Stomach (tissue), 9 donors: Measurements from ENCODE around the gene ACTR10. TPM values are rescaled to one million over a fixed set of nuclear protein-coding genes. Genes with fewer than 3 reads are reported as not detected.

Experiments used
- DNase-seq, 2 donors: peaks; one replicate each; pipeline versions ENCODE4 v3.0.0 to v3.0.0-alpha.2; 2013 to 2019
- H3K27ac ChIP-seq, 5 donors: fragments of 200-600 bp in 4 of 5; sonication (generic) in 4 of 5; one replicate each; pipeline ENCODE4 v1.5.1; 2013 to 2019; ENCODE audit warnings: mild to moderate bottlenecking in 1 of 5, moderate library complexity in 1 of 5
- H3K27me3 ChIP-seq, 3 donors: fragments of 200-600 bp; sonication (generic); one replicate each; pipeline ENCODE4 v1.5.1; 2017 to 2019; ENCODE audit warnings: mixed run types in 1 of 3
- H3K36me3 ChIP-seq, 4 donors: fragments of 200-600 bp; sonication (generic); 1 replicate in 3 of 4; 2 replicates in 1 of 4; pipeline ENCODE4 v1.5.1; 2016 to 2019
- H3K4me1 ChIP-seq, 4 donors: fragments of 200-600 bp; sonication (generic); one replicate each; pipeline ENCODE4 v1.5.1; 2016 to 2019
- H3K4me3 ChIP-seq, 4 donors: fragments of 200-600 bp; sonication (generic) in 3 of 4; one replicate each; pipeline ENCODE4 v1.5.1; 2016 to 2019; ENCODE audit warnings: mild to moderate bottlenecking in 1 of 4
- H3K9me3 ChIP-seq, 4 donors: fragments of 200-600 bp; sonication (generic); one replicate each; pipeline ENCODE4 v1.5.1; 2016 to 2019
- CTCF ChIP-seq, 7 experiments: fragments of 450-650 bp in 4 of 7; fragments of 200-600 bp in 3 of 7; sonication (generic) in 3 of 7; IDR thresholded peaks; one replicate each; pipeline ENCODE4 v1.5.1; 2016 to 2019; ENCODE audit warnings: antibody characterized with exemption in 7 of 7, control low read depth in 2 of 7, mild to moderate bottlenecking in 1 of 7
- EP300 ChIP-seq: sonication (generic); formaldehyde crosslinking; IDR thresholded peaks from one replicate; pipeline ENCODE4 v1.6.1; 2017; ENCODE audit warnings: antibody characterized with exemption
- POLR2A ChIP-seq, 4 donors: fragments of 450-650 bp; IDR thresholded peaks; one replicate each; pipeline ENCODE4 v1.6.1; 2016; ENCODE audit warnings: antibody characterized with exemption in 4 of 4, control low read depth in 2 of 4, mild to moderate bottlenecking in 1 of 4, moderate library complexity in 1 of 4
- POLR2AphosphoS5 ChIP-seq, 3 donors: sonication (generic); formaldehyde crosslinking; IDR thresholded peaks; one replicate each; pipeline ENCODE4 v1.6.1; 2016; ENCODE audit warnings: antibody characterized with exemption in 3 of 3
- WGBS, 5 donors: extraction: QIAGEN DNeasy Blood & Tissue Kit in 3 of 5; methylation state at CpG; one replicate each; pipeline versions ENCODE4 v1.1.5 to v1.1.7; 2013 to 2018; 5-methylcytosine and 5-hydroxymethylcytosine counted together
- intact Hi-C: fragments of 100-400 bp; cut with DNase I; formaldehyde crosslinking; loops from one replicate; pipeline ENCODE4 v1.15.1; 2023; ENCODE audit warnings: low total_unique reads
- polyA plus RNA-seq, 3 donors: library from polyadenylated mRNA; stranded (reverse); fragments of 200-250 nt; gene quantifications; one replicate each; pipeline ENCODE4 v1.2.3, GENCODE V29; 2013
- total RNA-seq, 5 donors: library from RNA; depleted of rRNA; stranded (reverse); fragments of >200 nt; gene quantifications; one replicate each; pipeline versions ENCODE4 v1.1.0 to v1.2.3, GENCODE V29; 2014 to 2016
- donor health status: healthy with polysubstance abuse.
- donor health status: Bipolar disorder and iron deficiency.
- donor health status: healthy.

The ACTR10 gene
- total and polyA plus RNA-seq, 8 donors, result 7.5 to 90.5 (median 55.3) TPM

GRCh38 chr14:58216544-58216943, 16.6 kb downstream of the ACTR10 start:
- Histone ChIP-seq H3K27me3 (no peaks in the 10 kb centered on the region), H3K4me3 (no peak overlapping the region), H3K27ac (no peak overlapping the region), H3K36me3 (peaks cover 18 to 92% (median 84%) of the 10 kb centered on the region in 4 donors), H3K4me1 (no peaks in the 10 kb centered on the region), H3K9me3 (no peaks in the 10 kb centered on the region)
- TF ChIP-seq EP300, result no peak
- TF ChIP-seq CTCF (IDR thresholded peaks at IDR 0.05), result no peak
- TF ChIP-seq POLR2A (IDR thresholded peaks at IDR 0.05), result no peak
- TF ChIP-seq POLR2AphosphoS5 (IDR thresholded peaks at IDR 0.05), result no peak
- intact Hi-C loops, result no loop called here
- no peak for DNase-seq
- 83 to 92% (median 87%) methylated on average over 2 of the region's 2 CpGs for WGBS, 5 donors

- no peak for DNase-seq
- no peak for TF ChIP-seq POLR2A (IDR thresholded peaks at IDR 0.05)
- TF ChIP-seq POLR2AphosphoS5 (IDR thresholded peaks at IDR 0.05), result no peak
- no peak for TF ChIP-seq EP300
- TF ChIP-seq CTCF (IDR thresholded peaks at IDR 0.05), result no peak
- Histone ChIP-seq H3K27ac (no peak overlapping the region), H3K27me3 (no peaks in the 10 kb centered on the region), H3K36me3 (peaks cover 14 to 71% (median 66%) of the 10 kb centered on the region in 4 donors), H3K4me1 (no peaks in the 10 kb centered on the region), H3K9me3 (no peaks in the 10 kb centered on the region), H3K4me3 (no peak overlapping the region)
- intact Hi-C loops, result no loop called here
- 94 to 100% (median 99%) methylated on average over 5 of the region's 5 CpGs for WGBS, 5 donors
Measured at GRCh38 chr14:58227096-58227819, 27.3 kb downstream of the ACTR10 start.

GRCh38 chr14:58238252-58239243, 38.6 kb downstream of the ACTR10 start:
- intact Hi-C loops, result loop anchor here (10.0 kb wide), 1 partner anchor 56 kb away; the partner anchor contains the start of gene ARID4A
- DNase-seq, result peak in 1 of 2 donors; percentile 81
- 22 to 33% (median 30%) methylated on average over 16 of the region's 16 CpGs for WGBS, 5 donors
- TF ChIP-seq CTCF (IDR thresholded peaks at IDR 0.05) (no peak), EP300 (no peak), POLR2AphosphoS5 (IDR thresholded peaks at IDR 0.05) (no peak)
- Histone ChIP-seq H3K27me3 (no peaks in the 10 kb centered on the region), H3K27ac (peak overlapping the region; percentile 71 to 85 (median 80)), H3K4me3 (peak overlapping the region; percentile 44 to 59 (median 48)), H3K9me3 (no peaks in the 10 kb centered on the region), H3K36me3 (peaks cover 0 to 13% (median 10%) of the 10 kb centered on the region in 4 donors), H3K4me1 (peaks cover 0 to 23% (median 10%) of the 10 kb centered on the region in 4 donors)
